NCI-H345 treated with DMSO at 0.1 percent for 48 hours (cell line): ENCODE data around the gene NPAP1.
"Not testable (repeated sequence)": the region's sequence is repeated elsewhere in the genome, so short reads cannot be mapped to it uniquely, and the experiment has no call there.

Experiments used
- DNase-seq: peaks from one replicate; lab custom pipeline; 2025; ENCODE audit not compliant: unreplicated experiment; lab: John Stamatoyannopoulos, UW

NPAP1 gene

GRCh38 chr15:24675332-24676144, at the start of gene NPAP1:
TSS of gene NPAP1 (plus strand) at chr15:24675775. CDS start at chr15:24675868, 93 bp downstream.
- no peak for DNase-seq

GRCh38 chr15:24627443-24627842, 48.1 kb upstream of the NPAP1 start:
- DNase-seq = no peak

GRCh38 chr15:24633082-24633481, 42.5 kb upstream of the NPAP1 start:
- DNase-seq = no peak

- not testable (repeated sequence) for DNase-seq
Observed at GRCh38 chr15:24639412-24639811, 36.2 kb upstream of the NPAP1 start.

GRCh38 chr15:24645627-24646026, 29.9 kb upstream of the NPAP1 start:
- DNase-seq = no peak

- no peak for DNase-seq
Observed at GRCh38 chr15:24659622-24660021, 16.0 kb upstream of the NPAP1 start.

GRCh38 chr15:24662991-24663390, 12.6 kb upstream of the NPAP1 start:
- DNase-seq = no peak

GRCh38 chr15:24676431-24676830, 856 bp downstream of the NPAP1 start:
- no peak for DNase-seq

GRCh38 chr15:24678485-24678884, 2.9 kb downstream of the NPAP1 start:
- DNase-seq = no peak

- no peak for DNase-seq
Observed at GRCh38 chr15:24682002-24682401, 6.4 kb downstream of the NPAP1 start.

GRCh38 chr15:24682905-24683304, 7.3 kb downstream of the NPAP1 start:
- not testable (repeated sequence) for DNase-seq

GRCh38 chr15:24683736-24684135, 8.2 kb downstream of the NPAP1 start:
- no peak for DNase-seq

GRCh38 chr15:24684313-24684712, 8.7 kb downstream of the NPAP1 start:
- DNase-seq = no peak

GRCh38 chr15:24696201-24696600, 20.6 kb downstream of the NPAP1 start:
- no peak for DNase-seq

GRCh38 chr15:24696842-24697241, 21.3 kb downstream of the NPAP1 start:
- no peak for DNase-seq

GRCh38 chr15:24718289-24719082, 42.9 kb downstream of the NPAP1 start:
- no peak for DNase-seq

GRCh38 chr15:24729760-24730159, 54.2 kb downstream of the NPAP1 start:
- no peak for DNase-seq
